DMS79 treated with DMSO at 0.1 percent for 48 hours (cell line): ENCODE measurements around the gene B4GALT5.

ENCODE experiments used
- DNase-seq: peaks from one replicate; lab custom pipeline; 2025; lab: John Stamatoyannopoulos, UW

Gene B4GALT5

DNA sequence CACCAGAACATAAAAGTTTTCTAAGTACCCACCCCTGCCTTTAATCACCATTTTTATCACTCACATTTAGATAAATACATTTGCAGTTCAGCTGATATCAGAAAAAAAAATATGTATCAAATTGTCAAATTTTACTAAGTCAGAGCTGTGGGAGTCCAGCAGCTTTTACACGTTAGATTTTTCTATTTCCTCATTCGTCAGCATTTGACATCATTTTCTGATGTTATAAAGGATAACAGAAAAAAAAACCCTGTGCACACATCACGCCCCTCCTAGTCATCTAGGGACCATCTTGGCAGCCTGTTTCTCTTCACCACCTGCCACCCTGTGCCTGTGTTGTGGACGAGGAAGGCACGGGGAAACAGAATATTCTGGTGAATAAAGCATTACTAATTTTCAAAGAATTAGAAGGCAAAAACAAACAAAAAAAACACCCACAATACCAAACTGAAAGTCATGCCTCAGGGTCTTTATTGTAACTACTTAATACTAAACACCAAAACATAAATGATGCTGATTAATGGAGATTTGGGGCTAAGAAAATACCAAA is 12.4 kb downstream of the B4GALT5 start:
- no peak for DNase-seq

DNA sequence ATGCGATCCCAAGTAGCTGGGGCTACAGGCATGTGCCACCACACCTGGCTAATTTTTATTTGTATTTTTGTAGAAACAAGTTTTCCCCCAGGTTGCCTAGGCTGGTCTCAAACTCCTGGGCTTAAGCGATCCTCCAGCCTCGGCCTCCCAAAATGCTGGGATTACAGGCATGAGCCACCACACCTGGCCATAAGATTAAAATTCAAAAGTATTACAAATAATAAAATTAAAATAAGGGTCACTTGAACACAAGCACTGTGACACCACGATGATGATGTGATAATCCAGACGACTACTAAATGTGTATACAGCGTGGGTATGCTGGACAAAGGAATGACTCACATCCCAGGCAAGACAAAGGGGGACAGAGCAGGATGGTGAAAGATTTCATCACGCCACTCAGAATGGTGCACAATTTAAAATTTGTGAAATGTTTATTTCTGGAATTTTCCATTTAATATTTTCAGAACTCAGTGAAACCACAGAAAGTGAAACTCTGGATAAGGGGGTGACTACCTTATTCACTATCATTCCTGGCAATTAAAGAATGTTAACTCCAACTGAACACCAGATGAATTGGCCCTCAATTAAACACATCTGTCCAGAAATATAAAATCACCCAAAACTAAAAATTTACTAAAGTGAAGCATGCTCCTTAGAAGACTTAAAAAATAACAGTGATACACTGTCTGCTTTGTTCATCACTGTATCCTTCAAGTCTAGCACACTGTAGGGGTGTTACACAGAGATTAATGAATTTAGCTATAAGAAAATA is 13.1 kb downstream of the B4GALT5 start:
- DNase-seq: no peak

DNA sequence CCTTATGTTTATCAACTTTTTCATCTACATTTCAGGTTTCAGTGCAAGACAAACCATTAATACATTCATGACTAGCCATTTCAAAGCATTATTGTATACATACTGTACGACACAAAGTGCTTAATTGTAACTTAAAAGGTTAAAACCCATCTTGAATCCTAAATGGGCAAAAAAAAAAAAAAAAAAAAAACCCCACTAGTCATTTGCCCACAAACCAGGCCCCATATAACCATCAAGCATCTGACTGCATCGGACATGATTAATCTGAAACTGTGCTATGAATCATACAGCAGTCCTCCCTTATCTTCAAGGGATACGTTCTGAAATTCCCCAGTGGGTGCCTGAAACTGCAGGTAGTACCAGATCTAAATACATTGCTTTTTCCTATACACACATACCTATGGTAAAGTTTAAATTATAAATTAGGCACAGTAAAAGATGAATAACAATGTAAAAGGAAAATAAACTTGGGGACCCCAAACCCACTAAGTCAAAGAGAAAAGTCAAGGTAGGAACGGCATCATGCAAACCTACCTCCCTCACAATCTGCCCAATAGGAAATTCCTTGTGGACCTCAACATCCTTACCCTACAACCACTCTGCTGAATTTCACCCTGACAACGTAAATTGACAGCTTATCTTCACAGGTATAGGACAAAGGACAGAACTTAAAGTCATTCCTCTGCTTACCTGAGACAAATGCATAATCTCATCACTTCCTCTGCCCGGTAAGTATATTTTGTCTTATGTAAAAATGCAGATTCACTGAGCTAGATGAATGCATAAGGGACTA is 14.3 kb downstream of the B4GALT5 start:
- DNase-seq: no peak

DNA sequence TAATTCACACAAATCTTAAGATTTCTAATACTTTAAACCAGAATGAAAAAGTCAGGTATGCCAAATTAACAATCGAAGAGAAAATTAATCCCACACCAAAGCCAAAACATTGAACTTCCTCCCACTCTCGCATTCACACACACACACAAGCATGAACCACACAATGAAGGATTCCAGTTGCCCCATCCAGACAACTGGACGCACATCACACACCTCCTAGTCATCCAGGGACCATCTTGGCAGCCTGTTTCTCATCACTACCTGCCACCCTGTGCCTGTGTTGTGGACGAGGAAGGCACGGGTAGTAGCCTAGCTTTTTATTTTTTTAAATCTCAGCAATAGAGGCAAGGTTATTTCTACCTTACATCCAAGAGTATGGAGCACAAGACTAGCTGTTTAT is 15.2 kb downstream of the B4GALT5 start:
- no peak for DNase-seq

DNA sequence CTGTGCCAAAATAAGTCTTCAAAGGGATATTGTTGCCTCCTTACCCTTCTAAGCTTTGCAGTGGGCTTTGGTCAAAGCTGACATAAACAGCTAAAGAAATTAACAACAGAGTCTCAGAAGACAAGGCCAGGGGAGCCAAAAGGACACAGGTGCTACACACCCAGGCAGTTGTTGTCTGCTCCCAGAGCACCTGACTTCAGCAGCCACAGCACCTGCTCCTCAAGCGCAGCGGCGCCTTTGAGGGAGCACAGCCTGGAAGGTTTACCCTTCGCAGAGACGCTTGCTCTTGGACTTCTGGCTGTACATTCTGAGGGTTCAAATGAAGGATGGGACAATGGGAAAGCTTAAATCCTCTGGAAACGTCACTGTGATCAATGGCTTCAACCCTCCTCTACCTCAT is 16.6 kb downstream of the B4GALT5 start:
- peak; percentile 60 for DNase-seq

DNA sequence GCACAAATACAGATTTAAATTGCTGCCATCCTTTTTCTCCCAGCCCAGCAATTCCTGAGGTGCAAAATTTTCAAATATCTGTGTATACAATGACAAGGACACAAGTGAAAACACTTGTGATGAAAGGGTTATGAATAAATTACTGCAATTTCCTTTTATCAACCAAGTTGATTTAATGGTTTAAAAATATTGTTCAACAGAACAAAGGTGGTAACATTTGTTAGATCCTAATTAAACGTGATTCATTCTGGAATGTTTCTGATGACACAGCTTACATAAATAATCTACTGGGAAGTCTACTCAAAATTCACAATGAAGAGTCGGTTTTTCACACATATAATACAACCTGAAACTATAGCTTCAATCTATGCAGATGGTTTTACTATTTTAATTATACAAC is 17.1 kb downstream of the B4GALT5 start:
- DNase-seq: no peak

DNA sequence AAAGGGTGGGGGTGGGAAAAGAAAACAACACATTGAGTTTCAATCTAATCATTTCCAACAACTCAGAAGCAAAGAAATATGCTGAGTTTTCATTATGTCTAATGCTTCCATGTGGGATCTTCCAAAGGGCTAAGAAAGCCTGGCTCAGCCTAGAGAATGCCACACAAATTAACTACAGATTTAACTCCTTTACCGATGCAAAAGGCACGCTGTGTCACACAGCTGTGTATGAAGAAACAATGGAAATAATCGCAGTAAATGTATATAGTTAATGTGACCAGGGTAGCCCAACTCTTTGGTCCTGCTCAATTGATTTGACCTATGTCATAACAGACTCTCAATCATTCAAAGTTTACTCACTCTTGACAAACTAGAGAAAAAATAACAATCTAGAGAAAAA is 17.8 kb downstream of the B4GALT5 start:
- DNase-seq: no peak

DNA sequence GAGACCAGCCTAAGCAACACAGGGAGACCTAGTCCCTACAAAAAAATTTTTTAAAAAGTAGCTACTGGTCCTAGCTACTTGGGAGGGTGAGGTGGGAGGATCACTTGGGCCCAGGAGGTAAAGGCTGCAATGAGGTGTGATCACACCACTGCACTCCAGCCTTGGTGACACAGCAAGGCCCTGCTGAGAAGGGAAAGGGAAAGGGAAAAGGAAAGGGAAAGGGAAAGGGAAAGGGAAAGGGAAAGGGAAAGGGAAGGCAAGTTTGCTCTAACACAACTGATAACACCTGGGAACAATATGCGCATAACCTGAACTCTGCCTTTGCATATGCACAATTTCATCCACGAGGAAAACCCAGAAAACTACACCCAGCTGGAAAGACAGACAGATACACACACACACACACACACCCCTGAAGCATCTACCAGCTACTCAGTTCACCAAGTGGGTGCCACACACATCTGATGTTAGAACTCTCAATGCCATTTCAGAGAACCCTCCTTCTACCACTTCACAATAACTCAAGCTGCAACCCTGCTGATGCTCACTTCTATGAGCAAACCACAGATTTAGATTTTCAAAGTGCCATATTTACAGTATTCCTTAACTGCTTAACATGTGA is 19.1 kb downstream of the B4GALT5 start:
- DNase-seq: peak; percentile 83

DNA sequence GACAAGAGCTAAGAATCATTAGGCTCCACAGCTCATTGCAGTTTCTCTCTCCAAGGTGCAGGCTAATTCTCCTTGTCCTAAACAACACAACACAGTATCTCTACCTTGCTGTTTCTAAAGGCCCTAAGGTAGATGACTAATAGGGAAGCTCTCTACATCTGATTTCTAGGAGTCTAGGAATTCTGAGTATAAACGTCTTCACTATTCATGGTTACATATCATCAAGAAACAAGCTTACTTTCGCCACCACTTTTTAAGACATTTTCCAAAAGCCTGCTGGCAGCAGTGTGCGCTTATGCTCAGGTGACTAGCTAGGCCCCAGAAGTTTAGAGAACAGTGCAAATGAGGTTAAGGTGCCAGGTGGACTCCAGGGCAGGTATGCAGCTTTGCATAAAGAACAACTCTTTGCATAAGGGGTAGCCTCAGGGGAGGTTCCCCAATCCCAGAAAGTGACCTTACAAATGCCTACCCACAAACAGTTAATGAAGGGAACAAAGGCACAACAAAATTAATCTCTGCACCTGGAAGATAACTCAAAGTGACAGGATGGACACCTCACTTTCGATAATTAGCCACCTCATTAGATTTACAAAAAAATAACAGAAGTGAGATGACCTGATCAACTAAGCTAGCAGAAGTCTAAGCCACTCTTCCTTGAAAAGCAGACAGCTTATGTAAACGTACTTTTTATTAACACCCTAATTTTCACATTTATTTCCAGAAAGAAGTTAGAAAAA is 20.1 kb downstream of the B4GALT5 start:
- DNase-seq: no peak

DNA sequence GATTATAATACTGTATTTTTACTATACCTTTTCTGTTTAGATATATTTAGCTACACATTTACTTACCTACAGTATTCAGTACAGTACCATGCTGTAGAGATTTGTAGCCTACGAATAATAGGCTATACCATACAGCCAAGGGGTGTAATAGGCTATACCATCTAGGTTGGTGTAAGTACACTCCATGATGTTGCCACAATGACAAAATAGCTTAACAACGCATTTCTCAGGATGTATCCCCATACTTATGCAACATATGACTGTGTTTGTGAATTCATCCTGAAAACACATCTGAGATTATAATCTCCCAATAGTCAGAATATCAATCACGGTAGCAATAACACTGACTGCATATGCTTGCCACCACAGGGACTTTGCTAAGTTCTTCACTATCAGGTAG is 20.7 kb downstream of the B4GALT5 start:
- DNase-seq: no peak

DNA sequence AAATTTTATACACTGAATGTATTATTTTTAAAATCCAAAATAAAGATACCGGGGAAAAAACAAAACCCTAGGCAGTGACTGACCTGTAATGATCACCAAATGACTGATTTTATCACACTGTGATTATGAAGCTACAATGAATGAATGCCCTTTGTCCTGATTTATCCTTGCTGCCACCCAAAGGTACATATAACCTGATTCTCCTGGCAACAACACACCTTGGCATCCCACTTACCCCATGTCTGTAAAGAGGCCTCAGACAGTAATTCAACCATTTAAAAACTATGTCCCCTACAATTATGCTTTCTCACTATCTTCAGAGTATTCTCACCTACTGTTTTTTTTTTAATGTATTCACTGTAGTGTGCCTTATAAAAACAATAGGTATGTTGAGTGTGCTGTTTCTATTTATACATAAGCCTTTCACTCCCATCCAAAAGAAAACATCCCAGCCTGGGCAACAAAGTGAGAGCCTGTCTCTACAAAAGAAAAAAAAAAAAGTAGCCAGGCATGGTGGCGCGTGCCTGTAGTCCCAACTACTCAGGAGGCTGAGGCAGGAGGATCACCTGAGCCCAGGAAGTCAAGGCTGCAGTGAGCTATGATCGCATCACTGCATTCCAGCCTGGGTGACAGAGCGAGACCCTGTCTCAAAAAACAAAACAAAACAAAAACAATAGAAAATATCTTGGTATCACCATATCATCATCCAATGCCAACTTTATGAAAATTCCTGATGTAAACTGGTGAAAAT is 21.7 kb downstream of the B4GALT5 start:
- DNase-seq: no peak

DNA sequence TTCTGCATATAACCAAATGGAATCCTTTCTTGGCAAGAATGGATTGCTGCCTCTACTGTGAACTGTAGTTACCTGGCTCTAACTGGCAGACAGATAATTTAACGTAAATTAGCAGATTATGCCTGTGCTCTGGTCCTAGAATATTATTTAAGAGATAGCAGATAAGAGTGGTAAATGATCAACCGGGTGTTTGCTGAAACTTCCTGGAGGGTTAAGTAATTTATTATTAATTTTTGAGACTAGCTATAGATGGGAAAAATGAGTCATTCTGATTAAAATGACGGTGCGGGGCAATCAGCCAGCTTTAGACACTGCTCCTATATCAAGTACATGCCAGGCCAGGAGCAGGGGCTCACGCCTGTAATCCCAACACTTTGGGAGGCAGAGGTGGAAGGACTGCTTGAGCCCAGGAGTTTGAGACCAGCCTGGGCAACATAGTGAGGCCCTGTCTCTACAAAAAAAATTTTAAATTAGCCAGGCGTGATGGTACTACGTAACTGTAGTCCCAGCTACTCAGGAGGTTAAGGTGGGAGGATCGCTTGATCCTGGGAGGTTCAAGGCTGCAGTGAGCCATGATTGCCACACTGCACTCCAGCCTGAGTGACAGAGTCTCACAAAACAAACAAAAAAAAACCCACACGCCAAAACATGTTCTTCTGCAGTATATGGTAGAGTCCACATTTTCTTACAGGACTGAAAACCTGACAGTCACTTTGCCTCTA is 22.6 kb downstream of the B4GALT5 start:
- no peak for DNase-seq

DNA sequence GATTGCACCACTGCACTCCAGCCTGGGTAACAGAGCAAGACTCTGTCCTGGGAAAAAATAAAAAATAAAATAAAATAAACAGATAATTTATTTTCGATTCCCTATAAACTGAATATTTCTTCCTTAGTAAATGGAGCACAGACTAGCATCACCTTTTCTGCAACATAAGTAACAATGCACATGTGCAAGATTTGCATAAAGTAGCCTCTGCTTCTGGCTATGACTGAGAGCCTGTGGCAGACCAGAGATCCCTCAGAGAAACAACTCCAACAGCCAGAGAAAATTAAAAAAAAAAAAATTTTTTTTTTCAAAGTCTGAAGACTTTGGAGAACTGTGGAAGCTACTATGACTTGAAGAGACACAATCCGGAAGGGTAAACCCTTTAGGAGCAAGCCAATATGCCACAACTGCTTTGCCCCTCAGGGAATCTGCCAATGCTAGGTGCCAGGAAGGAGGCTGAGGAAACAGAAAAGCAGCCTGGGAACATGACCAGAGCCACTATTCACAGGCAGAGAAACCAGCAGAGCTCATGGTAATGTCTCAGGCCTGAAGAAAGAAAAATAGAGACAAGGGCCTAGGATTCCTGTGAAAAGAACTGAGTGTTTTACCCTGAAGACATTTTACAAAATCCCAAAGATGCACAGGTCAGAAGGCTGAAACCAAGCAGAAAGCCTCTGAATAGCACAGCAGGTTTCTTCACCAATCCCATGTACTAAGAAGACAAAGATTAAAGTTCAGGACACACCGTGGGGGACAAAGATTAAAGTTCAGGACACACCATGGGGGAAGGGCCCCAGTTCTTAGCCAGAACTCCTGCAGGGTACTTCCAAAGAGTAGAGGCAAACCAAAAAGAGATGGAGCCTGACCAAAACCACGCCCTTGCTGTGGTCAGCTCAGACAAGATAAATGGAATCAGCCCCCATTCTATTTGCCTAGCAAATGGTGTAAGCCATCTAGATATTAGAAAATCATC is 25.8 kb downstream of the B4GALT5 start:
- no peak for DNase-seq

DNA sequence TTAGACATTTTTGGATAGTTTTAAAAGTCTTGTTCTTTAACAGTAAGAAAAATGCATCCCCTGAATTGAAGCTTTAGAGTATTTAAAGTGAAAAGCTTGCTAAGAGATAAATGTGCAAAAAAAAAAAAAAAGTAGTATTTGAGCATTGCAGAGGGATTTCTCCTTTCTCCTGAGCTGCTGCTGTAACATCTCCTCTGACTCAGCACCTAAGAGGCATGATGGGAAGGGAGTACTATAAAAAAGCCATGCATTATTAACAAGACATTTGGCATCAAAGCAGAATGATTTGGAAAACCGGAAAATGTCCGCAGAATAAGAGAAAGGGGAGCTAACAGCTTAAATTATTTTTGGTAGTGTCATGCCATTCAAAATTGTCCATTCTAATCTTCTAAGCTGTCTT is 27.9 kb downstream of the B4GALT5 start:
- DNase-seq: no peak

DNA sequence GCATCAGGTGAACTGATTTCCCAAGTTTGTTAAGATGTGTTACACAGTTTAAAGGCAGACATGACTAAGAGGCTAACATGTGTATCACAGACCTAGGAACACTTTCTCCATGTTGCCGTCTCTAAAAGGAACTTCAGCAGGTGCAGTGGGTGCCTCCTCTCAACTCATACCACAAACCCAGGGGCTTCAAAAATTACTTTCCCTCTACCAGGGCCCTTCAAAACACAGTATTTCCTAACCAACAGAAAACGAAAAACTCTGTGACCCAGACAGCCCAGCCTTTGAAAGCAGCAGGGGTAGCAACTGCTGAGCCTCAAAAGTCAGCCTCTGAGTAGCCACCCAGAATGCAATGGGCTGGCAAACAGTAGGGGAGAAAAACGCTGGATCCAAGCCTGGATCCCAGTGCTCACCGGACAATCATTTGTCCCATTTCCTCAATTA is 28.5 kb downstream of the B4GALT5 start:
- DNase-seq: no peak

DNA sequence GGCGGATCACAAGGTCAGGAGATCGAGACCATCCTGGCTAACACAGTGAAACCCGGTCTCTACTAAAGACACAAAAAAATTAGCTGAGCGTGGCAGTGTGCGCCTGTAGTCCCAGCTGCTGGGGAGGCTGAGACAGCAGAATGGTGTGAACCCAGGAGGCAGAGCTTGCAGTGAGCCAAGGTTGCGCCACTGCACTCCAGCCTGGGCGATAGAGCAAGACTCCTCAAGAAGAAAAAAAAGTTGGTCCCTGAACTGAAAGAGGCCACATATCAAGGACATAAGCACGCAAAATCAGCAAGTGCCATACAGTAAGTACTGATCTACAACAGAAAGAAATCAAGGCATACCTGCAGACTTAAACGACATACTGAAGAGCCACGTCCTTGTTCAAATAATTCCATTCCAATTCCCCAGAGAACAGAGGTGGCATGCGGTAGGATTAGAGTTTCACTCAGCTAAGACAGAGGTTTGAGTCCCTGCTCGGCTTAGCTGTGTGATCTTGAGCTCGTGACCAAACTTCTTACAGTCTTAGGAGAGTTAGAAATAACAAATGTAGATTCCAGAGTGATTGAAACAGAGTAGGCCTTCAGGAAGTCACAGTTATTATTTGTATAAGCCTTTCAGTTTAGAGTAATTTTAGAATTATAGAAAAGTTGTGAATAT is 29.2 kb downstream of the B4GALT5 start:
- DNase-seq: no peak

DNA sequence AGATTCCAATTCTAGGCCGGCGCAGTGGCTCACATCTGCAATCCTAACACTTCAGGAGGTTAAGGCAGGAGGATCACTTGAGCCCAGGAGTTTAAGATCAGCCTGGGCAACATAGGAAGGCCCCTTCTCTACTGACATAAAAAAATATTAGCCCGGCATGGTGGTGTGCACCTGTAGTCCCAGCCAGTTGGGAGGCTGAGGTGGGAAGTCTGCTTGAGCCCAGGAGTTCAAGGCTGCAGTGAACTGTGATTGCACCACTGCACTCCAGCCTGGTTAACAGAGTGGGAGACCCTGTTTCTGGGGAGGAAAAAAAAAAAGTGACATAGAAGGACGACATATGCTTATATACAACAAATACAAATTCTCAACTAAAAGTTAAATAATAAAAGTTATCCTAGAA is 30.9 kb downstream of the B4GALT5 start:
- no peak for DNase-seq

DNA sequence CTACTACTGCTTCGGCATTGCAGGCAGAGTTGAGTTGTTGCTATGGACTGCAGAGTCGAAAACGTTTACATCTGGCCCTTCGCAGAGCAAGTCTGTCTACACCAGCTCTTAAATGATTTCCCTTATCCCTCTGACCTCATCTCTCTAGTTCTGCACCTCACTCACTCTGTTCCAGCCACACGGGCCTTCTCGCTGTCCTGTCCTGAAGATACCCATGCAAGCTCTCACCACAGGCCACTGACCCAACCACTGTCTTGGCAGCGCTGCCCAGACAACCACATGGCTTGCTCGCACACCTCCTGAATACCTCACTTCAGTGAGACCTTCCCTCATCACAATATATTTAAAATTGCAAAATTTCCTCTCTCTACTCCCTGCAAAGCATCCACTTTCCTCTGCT is 31.4 kb downstream of the B4GALT5 start:
- no peak for DNase-seq

DNA sequence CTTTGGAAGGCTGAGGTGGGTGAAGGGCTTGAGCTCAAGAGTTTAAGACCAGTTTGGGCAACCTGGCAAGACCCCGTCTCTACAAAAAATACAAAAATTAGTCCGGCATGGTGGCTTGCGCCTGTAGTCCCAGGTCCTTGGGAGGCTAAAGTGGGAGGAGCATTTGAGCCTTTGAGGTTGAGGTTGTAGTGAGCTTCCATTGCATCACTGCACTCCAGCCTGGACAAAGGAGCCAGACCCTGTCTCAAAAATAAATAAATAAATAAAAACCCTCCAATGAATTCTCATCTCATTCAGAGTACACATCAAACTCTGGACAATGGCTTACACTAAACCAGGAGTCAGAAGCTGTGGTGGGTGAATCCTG is 31.8 kb downstream of the B4GALT5 start:
- DNase-seq: no peak
